GM10266 (cell line): Measurements from ENCODE around the gene JAML.

Source experiments
- DNase-seq: peaks from one replicate; pipeline ENCODE4 v3.0.0; 2012; ENCODE audit errors: extremely low spot score
- TF ChIP-seq, protein P1 (sequence below): IDR thresholded peaks from 2 replicates; pipeline ENCODE4 v1.5.1; 2012; ENCODE audit warnings: mild to moderate bottlenecking, low read depth; ENCODE audit not compliant: control insufficient read depth, insufficient read depth; ENCODE audit errors: missing control alignments

Gene JAML

GRCh38 chr11:118213201-118213600 is 11.6 kb downstream of the JAML start:
- TF ChIP-seq, protein P1, sequence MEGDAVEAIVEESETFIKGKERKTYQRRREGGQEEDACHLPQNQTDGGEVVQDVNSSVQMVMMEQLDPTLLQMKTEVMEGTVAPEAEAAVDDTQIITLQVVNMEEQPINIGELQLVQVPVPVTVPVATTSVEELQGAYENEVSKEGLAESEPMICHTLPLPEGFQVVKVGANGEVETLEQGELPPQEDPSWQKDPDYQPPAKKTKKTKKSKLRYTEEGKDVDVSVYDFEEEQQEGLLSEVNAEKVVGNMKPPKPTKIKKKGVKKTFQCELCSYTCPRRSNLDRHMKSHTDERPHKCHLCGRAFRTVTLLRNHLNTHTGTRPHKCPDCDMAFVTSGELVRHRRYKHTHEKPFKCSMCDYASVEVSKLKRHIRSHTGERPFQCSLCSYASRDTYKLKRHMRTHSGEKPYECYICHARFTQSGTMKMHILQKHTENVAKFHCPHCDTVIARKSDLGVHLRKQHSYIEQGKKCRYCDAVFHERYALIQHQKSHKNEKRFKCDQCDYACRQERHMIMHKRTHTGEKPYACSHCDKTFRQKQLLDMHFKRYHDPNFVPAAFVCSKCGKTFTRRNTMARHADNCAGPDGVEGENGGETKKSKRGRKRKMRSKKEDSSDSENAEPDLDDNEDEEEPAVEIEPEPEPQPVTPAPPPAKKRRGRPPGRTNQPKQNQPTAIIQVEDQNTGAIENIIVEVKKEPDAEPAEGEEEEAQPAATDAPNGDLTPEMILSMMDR = no peak
- DNase-seq = no peak

DNA sequence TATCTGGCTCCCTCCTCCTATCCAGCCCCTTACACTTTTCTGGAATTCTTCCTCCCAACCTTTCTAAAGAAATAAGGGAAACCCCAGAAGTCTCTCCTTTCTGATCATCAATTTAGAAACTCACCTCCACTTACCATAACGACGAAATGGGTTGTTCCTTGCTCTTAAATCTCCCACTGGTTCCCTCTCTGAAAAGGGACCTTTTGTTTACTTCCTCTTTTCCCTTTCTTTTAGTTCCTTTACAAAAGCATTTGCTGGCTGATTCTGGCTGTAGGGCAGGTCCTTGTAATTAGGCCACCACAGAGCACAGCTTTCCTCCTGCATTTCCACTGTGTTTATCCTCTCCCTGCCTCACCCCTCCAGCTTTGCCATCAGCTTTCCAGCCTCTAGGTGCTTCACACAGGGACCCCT is 12.0 kb downstream of the JAML start:
- TF ChIP-seq, protein P1 = no peak
- no peak for DNase-seq

- TF ChIP-seq, protein P1 = no peak
- DNase-seq = no peak
These were observed 12.6 kb downstream of the JAML start for GRCh38 chr11:118212131-118212725.

DNA sequence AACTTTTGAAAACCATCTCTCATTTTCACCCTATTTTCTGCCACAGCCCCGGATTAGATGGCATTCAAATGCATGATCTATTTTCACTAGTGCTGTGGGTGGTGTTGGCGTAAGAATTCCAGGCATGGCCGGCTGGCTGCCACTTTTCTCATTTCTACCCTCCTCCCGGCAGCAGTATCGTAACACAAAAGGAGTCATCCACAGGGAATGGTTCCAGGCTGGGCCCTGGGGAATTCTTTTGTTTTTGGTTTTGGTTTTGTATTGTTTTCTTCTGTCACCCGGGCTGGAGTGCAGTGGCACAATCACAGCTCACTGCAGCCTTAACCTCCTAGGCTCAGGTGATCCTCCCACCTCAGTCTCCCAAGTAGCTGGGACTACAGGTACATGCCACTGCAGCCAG is 13.8 kb downstream of the JAML start:
- TF ChIP-seq, protein P1 = no peak
- no peak for DNase-seq

- TF ChIP-seq, protein P1 = no peak
- no peak for DNase-seq
These were observed 14.5 kb downstream of the JAML start for GRCh38 chr11:118210323-118210722.

DNA sequence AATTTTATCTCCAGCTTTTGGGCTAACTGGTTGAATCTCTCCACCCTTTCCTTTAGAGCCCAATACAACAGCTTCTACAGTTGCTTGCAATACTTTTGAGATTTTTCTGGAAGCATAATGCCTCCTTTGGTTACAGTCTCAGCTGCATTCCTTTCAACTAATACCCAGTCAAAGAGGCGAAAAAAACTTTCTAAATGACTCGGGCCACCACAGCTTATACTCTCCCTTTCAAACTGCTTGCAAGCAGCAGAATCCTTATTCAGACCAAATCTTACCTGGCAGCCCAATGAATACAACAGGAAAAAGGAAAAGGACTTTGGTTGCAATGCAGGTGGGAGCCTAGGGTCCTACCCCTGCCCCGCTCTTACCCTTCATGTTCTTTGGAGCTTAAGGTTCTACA is 15.8 kb downstream of the JAML start:
- DNase-seq = no peak
- TF ChIP-seq, protein P1 = no peak

GRCh38 chr11:118207079-118207478 is 17.7 kb downstream of the JAML start:
- no peak for DNase-seq
- TF ChIP-seq, protein P1 = no peak
